ENCODE measurements around the gene CHURC1.

DNA sequence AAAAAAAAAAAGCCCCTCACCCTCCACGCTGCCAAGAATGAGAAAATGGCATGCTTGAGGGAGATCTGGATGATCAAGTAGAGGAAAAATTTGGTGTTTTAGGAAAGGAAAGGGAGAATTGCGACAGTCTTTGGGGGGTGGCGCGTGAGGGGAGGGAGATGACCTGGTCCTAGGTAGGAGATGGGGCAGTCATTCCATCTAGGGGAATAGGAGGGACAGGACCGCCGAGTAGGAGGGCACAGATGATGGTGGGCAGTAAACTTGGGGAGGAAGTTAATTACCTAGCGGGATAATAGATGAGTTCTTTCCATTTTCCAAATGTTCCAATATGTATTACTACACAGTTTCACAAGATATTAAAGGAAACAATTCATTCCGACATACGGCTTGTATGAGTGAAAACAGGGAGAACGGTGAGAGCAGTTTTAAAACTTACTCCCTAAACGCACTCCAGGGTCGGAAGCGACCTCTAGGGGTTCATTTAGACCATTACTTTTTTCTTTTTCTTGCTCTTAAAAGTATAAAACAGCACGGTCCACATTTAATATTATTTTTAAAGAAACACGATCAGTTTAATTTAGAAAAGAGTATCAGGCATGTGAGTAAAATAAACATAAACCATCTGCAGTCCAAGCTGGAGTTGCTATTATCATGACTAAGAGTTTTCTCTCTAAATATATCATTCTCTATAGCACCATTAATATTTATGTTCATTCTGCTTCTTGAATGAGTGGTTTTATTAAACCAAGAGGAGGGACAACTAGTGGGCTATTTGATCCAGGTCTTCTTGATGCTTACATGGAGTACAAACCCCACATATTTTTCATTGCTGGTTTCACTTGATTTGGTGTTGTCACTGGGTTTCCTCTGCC, 69.4 kb downstream of the CHURC1 start:
- TF ChIP-seq GABPA (IDR thresholded peaks at IDR 0.05; ENCODE audit: borderline replicate concordance, insufficient read depth, low read length) (no peak), CTCF (IDR thresholded peaks at IDR 0.05; ENCODE audit: control extremely low read depth in 1 of 3, insufficient read depth in 1 of 3, low read depth in 1 of 3, low read length in 3 of 3) (peak in 2 of 3 experiments; percentile 47 to 58; a peak in 2 of 4 replicates), ZNF274 (IDR thresholded peaks at IDR 0.05; ENCODE audit: borderline replicate concordance, extremely low read depth, low read length) (no peak), CREB1 (IDR thresholded peaks at IDR 0.05) (no peak), POLR2A (IDR thresholded peaks at IDR 0.05; ENCODE audit: control extremely low read depth in 1 of 2, low read depth in 2 of 2, low read length in 2 of 2) (no peak), SIX5 (IDR thresholded peaks at IDR 0.05; ENCODE audit: low read depth, low read length) (no peak), RBBP5 (IDR thresholded peaks at IDR 0.05; ENCODE audit: borderline replicate concordance, low read depth, low read length) (no peak), YY1 (IDR thresholded peaks at IDR 0.05; ENCODE audit: low read depth, low read length) (no peak), SRF (IDR thresholded peaks at IDR 0.05; ENCODE audit: low read depth, low read length) (no peak), TCF12 (IDR thresholded peaks at IDR 0.05; ENCODE audit: low read depth, low read length) (no peak)
